OCI-LY1 (cell line): ENCODE data around the gene TTLL11.

Experiments used
- CTCF ChIP-seq: fragments of 200-600 bp; sonication (generic), shearing (Covaris generic); IDR thresholded peaks from 2 replicates; pipeline ENCODE4 v1.5.1; 2017; ENCODE audit warnings: mild to moderate bottlenecking, antibody characterized with exemption, low read length, moderate library complexity, mixed read lengths
- EZH2 ChIP-seq: fragments of 200-600 bp; sonication (generic), shearing (Covaris generic); IDR thresholded peaks from 2 replicates; pipeline ENCODE4 v1.8.0; 2017; ENCODE audit warnings: borderline replicate concordance, mixed run types, mild to moderate bottlenecking, antibody characterized with exemption, low read length, moderate library complexity, mixed read lengths

GRCh38 chr9:121839726-121840500 lies 253.2 kb downstream of the TTLL11 start:
- TF ChIP-seq CTCF (no peak), EZH2 (no peak)
